HG03558 (cell line): ENCODE data around the gene ANKFN1.
"Not testable (repeated sequence)": the region's sequence is repeated elsewhere in the genome, so short reads cannot be mapped to it uniquely, and the experiment has no call there.

Source experiments
- ATAC-seq: cut with Tn5 transposase; IDR thresholded peaks from one replicate; pipeline ENCODE4 v1.9.1; 2021; ENCODE audit warnings: moderate number of reproducible peaks; ENCODE audit not compliant: unreplicated experiment; ENCODE audit errors: extremely low read depth

ANKFN1 gene

GRCh38 chr17:56320443-56320842, 167.2 kb downstream of the ANKFN1 start:
- ATAC-seq: no peak

DNA sequence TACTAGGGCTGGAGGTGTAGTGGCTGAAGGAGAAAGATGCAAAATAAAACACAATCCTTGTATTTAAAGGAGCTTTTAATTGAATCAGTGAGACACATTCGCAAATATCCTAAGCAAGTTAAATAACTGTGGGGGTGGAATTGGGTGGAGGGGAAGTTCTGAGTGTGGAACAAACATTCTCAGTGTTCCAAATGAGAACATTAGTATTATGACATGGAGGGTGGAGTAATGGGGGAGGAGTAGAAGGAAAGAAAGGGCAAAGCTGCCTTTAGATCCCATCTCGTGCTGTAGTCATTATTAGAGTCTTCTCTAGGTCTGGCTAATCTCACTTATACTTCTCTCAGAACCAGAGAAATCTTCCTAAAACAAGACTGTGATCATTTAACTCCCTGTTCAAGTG, 169.7 kb downstream of the ANKFN1 start:
- no peak for ATAC-seq

- no peak for ATAC-seq
These were observed 171.4 kb downstream of the ANKFN1 start for GRCh38 chr17:56324676-56325075.

- ATAC-seq: no peak
These were observed 172.2 kb downstream of the ANKFN1 start for GRCh38 chr17:56325313-56326000.

- ATAC-seq: no peak
These were observed 172.7 kb downstream of the ANKFN1 start for GRCh38 chr17:56326001-56326359.

- ATAC-seq: no peak
These were observed 194.4 kb downstream of the ANKFN1 start for GRCh38 chr17:56347639-56348038.

- ATAC-seq: no peak
These were observed 197.3 kb downstream of the ANKFN1 start for GRCh38 chr17:56350592-56350991.

GRCh38 chr17:56351675-56352074, 198.4 kb downstream of the ANKFN1 start:
- ATAC-seq: no peak

- ATAC-seq: no peak
These were observed 205.4 kb downstream of the ANKFN1 start for GRCh38 chr17:56358651-56359050.

DNA sequence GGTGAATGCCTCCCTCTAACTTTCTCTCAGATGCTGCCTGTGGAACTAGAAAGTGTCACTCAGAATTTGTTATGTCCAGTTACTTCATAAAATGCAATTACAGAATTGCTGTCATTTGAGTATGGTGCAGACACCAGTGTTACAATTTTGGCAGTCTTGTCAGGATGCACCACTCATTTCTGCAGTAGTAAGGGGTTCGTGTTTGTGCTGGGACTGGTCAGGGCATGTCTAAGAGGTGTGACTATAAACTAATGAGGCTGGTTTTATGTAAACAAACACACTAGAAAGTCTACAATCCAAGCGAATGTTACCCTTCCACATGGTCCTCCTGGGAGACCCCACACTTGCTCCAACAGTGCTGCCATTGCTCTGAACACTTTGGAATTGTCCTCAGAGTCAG, 206.2 kb downstream of the ANKFN1 start:
- no peak for ATAC-seq

GRCh38 chr17:56367366-56367765, 214.1 kb downstream of the ANKFN1 start:
- ATAC-seq: no peak

GRCh38 chr17:56373981-56374833, 220.9 kb downstream of the ANKFN1 start:
- no peak for ATAC-seq

GRCh38 chr17:56389356-56389755, 236.1 kb downstream of the ANKFN1 start:
- ATAC-seq: no peak

DNA sequence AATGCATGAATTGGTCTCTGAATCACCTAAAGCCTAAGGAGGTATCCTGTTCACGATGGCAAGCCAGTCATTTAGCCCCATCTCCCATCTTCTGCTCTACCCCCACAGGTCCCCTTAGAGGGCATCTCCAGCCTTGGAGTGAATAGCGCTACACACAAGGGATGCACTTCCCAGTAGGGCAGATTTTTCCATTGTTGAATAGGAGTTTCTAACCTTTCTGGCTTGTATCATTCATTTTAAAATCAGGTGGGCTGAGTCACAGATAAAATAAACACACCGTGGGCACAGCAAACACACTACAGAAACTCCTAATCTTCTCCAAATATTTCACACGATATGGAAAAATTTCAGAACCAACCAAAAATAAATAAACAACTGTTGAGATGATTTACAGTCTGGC, 239.0 kb downstream of the ANKFN1 start:
- no peak for ATAC-seq

DNA sequence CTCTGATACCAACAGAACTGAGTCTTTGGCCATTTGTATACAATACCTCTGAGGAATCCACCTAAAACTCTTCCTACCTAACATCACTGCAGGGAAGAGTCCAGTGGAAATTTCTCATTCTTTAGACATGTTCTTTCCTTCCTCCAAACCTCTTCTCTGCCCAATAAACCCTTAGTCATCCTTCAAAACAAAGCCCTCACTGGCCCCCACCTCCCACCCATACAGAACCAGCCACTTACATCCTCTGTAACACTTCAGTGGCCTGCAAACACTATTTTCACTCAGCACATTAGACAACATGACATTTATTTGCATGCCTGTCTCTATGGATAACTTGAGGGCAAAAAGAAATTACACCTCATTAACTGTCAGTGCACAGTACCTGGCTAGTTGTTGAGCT, 239.9 kb downstream of the ANKFN1 start:
- no peak for ATAC-seq

DNA sequence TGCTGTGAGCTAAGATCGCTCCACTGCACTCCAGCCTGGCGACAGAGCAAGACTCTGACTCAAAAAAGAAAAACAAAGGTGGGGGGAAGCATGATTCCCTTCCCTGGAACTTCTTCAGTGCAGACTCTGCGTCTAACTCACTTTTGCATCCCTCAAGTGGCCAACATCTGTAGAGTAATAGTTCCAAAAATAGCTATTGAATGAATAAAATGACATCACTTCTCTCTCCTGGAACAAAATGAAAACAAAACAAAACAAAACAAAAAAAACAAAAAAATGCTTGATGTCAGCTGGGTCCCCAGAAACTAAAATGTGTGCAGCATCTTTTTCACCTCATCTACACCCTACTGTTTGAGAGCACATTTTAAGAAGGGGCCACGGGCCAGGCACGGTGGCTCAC, 242.5 kb downstream of the ANKFN1 start:
- no peak for ATAC-seq

DNA sequence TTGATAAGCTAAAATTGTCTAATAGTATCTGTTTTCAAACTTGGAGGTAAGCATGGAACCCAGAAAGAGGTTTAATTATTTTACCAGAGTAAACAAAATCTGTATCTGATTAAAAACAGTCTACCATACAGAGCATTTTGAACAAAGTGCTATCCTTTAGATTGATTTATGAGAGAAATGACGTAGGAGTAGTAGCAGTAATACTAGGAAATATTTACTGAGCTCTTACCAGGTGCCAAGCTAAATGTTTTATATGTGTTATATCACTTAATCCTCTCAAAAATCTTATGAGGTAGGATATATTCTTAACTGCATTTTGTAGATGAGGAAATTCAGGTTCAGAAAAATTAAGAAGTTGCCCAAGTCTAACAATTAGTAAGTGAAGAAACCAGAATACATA, 253.8 kb downstream of the ANKFN1 start:
- ATAC-seq: no peak

- not testable (repeated sequence) for ATAC-seq
These were observed 259.1 kb downstream of the ANKFN1 start for GRCh38 chr17:56412356-56412755.

DNA sequence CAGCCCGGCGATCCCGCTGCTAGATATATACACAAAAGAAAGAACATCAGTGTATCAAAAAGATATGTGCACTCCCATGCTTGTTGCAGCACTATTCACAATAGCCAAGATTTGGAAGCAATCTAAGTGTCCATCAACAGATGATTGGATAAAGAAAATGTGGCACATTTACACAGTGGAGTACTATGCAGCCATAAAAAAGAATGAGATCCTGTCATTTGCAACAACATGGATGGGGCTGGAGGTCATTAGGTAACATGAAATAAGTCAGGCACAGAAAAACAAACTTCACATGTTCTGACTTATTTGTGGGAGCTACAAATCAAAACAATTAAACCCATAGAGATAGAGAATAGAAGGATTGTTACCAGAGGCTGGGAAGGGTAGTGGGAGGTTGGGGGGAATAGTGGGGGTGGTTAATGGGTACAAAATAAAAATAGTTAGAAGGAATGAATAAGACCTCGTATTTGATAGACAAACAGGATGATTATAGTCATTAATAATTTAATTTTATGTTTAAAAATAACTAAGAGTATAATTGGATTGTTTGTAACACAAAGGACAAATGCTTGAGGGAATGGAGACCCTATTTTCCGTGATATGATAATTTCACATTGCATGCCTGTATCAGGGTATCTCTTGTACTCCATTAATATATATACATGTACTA, 263.5 kb downstream of the ANKFN1 start:
- no peak for ATAC-seq

GRCh38 chr17:56424005-56424404, 270.7 kb downstream of the ANKFN1 start:
- no peak for ATAC-seq

DNA sequence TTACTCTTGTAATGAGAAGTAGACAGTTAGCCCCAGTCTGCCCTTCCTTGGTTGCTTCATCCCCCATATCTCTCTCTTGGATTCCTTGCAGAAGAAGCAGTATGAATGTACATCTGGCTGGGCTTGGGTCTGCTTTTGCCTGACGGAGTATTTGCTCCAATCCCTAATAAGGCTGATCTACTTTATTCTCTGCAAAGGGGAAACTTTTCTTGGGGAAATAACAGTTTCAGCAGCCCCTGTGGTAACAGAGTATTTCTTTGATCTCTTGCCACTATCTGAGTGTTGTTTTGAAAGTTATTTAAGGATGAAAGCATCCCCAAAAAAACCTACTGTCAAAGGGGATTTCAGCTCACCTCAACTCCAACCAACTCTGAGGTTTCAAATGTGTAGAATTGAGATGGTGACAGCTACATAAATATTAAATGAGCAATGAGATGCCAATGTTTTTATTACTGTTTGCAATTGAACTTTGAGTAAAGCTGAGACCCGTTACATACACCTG, 271.3 kb downstream of the ANKFN1 start:
- no peak for ATAC-seq
